K562 (cell line): Measurements from ENCODE around the gene PRKAR2B. TPM values are rescaled to one million over a fixed set of nuclear protein-coding genes. Genes with fewer than 3 reads are reported as not detected.
A peak's percentile ranks its signal among the peaks of the same experiment; 100 is the strongest.

ENCODE experiments used
- ATF2 ChIP-seq: sonication (generic); formaldehyde crosslinking; IDR thresholded peaks from 2 replicates; pipeline ENCODE4 v1.8.1; 2022; ENCODE audit warnings: missing genetic modification reagents
- CBFA2T3 ChIP-seq: fragments of 450-650 bp; IDR thresholded peaks from 2 replicates; pipeline ENCODE4 v1.6.1; 2017
- CBX2 ChIP-seq: fragments of 200-600 bp; sonication (generic); IDR thresholded peaks from one replicate; pipeline ENCODE4 v1.6.1; 2012; ENCODE audit warnings: mild to moderate bottlenecking, low read length, inconsistent platforms; ENCODE audit not compliant: insufficient read depth, poor library complexity, severe bottlenecking
- FOXK1 ChIP-seq: sonication (generic); formaldehyde crosslinking; IDR thresholded peaks from 2 replicates; pipeline ENCODE4 v1.8.0; 2022; ENCODE audit warnings: missing genetic modification reagents, mild to moderate bottlenecking, borderline replicate concordance
- HLTF ChIP-seq: fragments of 450-650 bp; IDR thresholded peaks from 2 replicates; pipeline ENCODE4 v1.6.1; 2016
- MEF2D ChIP-seq: conservative IDR thresholded peaks from 2 replicates; pipeline ENCODE4 v1.6.1; 2016; ENCODE audit warnings: low read depth, missing genetic modification characterization, missing compliant biosample characterization
- NFRKB ChIP-seq: fragments of 450-650 bp; IDR thresholded peaks from 2 replicates; pipeline ENCODE4 v1.6.1; 2016; ENCODE audit warnings: low read depth
- NFYB ChIP-seq: IDR thresholded peaks from 2 replicates; pipeline ENCODE4 v1.6.1; 2011; ENCODE audit warnings: mild to moderate bottlenecking, moderate library complexity; ENCODE audit not compliant: insufficient read length; ENCODE audit errors: extremely low read depth
- POLR2AphosphoS2 ChIP-seq: IDR thresholded peaks from 2 replicates; pipeline ENCODE4 v1.6.1; 2012; ENCODE audit warnings: low read length, improper control_type of control experiment
- PTRF ChIP-seq: fragments of 450-650 bp; IDR thresholded peaks from 2 replicates; pipeline ENCODE4 v1.6.1; 2016; ENCODE audit warnings: mild to moderate bottlenecking, missing genetic modification characterization, missing compliant biosample characterization
- RBFOX2 ChIP-seq: fragments of 200-400 bp; formaldehyde crosslinking; IDR thresholded peaks from 2 replicates; pipeline ENCODE4 v1.6.1; 2017; ENCODE audit warnings: low read depth, mild to moderate bottlenecking, low read length, moderate library complexity
- RBM25 ChIP-seq: fragments of 200-400 bp; formaldehyde crosslinking; IDR thresholded peaks from 2 replicates; pipeline ENCODE4 v1.6.1; 2018; ENCODE audit warnings: low read length, low read depth, moderate library complexity; ENCODE audit not compliant: severe bottlenecking
- RBM39 ChIP-seq: fragments of 200-400 bp; formaldehyde crosslinking; optimal IDR thresholded peaks from 2 replicates; pipeline ENCODE3; 2018; ENCODE audit warnings: low read depth, low read length
- SAFB2 ChIP-seq: fragments of 200-400 bp; formaldehyde crosslinking; IDR thresholded peaks from 2 replicates; pipeline ENCODE4 v1.6.1; 2018; ENCODE audit warnings: borderline replicate concordance, low read length, low read depth, moderate library complexity; ENCODE audit not compliant: severe bottlenecking
- TCFL5 ChIP-seq: fragments of 250-450 bp; sonication (Bioruptor Pico); conservative IDR thresholded peaks from 2 replicates; pipeline ENCODE4 v1.6.1; 2021; ENCODE audit warnings: mild to moderate bottlenecking, moderate library complexity, matching md5 sums
- ZNF212 ChIP-seq: fragments of 450-650 bp; formaldehyde crosslinking; IDR thresholded peaks from 2 replicates; pipeline ENCODE4 v1.4.0; 2020; ENCODE audit warnings: mild to moderate bottlenecking
- ZNF217 ChIP-seq: sonication (generic); formaldehyde crosslinking; IDR thresholded peaks from 2 replicates; pipeline ENCODE4 v1.8.0; 2022; ENCODE audit warnings: mild to moderate bottlenecking, missing genetic modification reagents
- ZNF655 ChIP-seq: fragments of 250-450 bp; sonication (Bioruptor Pico); IDR thresholded peaks from 2 replicates; pipeline ENCODE4 v1.5.0; 2021
- ZNF778 ChIP-seq: fragments of 450-650 bp; formaldehyde crosslinking; IDR thresholded peaks from 2 replicates; pipeline ENCODE4 v1.4.0; 2020; ENCODE audit warnings: mild to moderate bottlenecking, moderate library complexity
- ZNF780A ChIP-seq: fragments of 250-450 bp; sonication (Bioruptor Pico); IDR thresholded peaks from 2 replicates; pipeline ENCODE4 v1.5.0; 2021; ENCODE audit warnings: mild to moderate bottlenecking
- polyA plus RNA-seq, 8 experiments: library from polyadenylated mRNA; depleted of rRNA in 4 of 8; stranded (reverse) in 5 of 8; unstranded in 3 of 8; fragments of >200 nt; fragmentation: Nextera tagmentation in 2 of 8; fragmentation: Illumina TruSeq in 1 of 8; extraction: Ambion mirVana in 2 of 8; extraction: Trizol in 1 of 8; gene quantifications; 2 replicates each; pipeline versions ENCODE4 v1.2.1 to v1.2.3, GENCODE V29; 2011 to 2014; ENCODE audit warnings: inconsistent platforms in 1 of 8, missing spikeins in 1 of 8
- total RNA-seq, 7 experiments: library from RNA; depleted of rRNA in 6 of 7; stranded (reverse); fragments of >200 nt in 6 of 7; fragmentation: Illumina TruSeq in 2 of 7; extraction: Trizol in 2 of 7; gene quantifications; 2 replicates each; pipeline versions ENCODE4 v1.2.1 to v1.2.3, GENCODE V29; 2011 to 2021; ENCODE audit warnings: low replicate concordance in 1 of 7
- TF ChIP-seq, protein P1 (sequence below), 2 experiments: fragments of 250-450 bp in 1 of 2; fragments of 450-650 bp in 1 of 2; sonication (Bioruptor Pico) in 1 of 2; IDR thresholded peaks; 2 replicates each; pipeline versions ENCODE4 v1.6.1 to v1.8.0; 2016 to 2021; ENCODE audit warnings: mild to moderate bottlenecking in 2 of 2, moderate library complexity in 2 of 2, missing compliant biosample characterization in 1 of 2, missing genetic modification characterization in 1 of 2
- TF ChIP-seq, protein P2 (sequence below): fragments of 450-650 bp; IDR thresholded peaks from 2 replicates; pipeline ENCODE4 v1.6.1; 2017; ENCODE audit warnings: mild to moderate bottlenecking, moderate library complexity
- TF ChIP-seq, protein P3 (sequence below): sonication (generic); formaldehyde crosslinking; IDR thresholded peaks from 2 replicates; pipeline ENCODE4 v1.8.1; 2022; ENCODE audit warnings: missing genetic modification reagents

The PRKAR2B gene
- total and polyA plus RNA-seq, 9 of the 15 experiments (the other 6 are each of a cell fraction or from before 2014, with no cell fraction given) = 59.0 to 173 (median 129) TPM

DNA sequence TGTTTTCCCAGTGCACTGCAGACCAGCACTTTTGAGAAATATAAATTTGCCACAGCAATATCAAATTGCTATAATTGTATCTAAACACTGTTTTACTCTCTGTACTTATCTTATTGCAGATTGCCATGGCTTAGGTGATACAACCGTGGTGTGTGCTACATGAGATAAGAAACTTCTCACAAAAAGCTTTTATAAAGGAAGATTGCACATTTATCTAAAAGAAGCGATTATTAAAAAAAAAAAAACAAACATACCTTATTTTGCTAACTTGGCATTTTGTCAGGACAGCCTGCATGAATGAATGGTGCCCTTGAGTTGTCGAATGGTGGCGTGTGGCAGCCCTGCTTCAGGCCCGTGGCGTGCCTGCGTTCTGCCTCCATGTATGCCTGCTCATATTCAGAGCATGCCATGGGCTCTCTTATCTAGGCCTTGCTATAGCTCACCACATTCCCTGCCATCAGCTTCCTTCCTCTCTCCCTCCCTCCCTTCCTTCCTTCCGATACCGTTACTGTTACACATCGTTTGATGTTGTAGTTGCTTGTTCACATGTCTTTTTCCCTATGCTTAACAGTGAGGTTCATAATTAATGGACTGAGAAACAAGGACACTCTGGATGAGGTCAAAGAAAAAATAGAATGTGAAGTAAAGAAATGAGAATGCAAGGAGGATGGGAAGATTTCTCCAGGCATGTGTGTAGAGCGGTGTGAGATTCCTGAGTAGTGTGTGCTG, 34.9 kb downstream of the PRKAR2B start (continued):
- TF ChIP-seq NFYB (no peak), RBM39 (no peak), CBX2 (no peak), MEF2D (tag) (no peak; the same call in 1 of the 2 replicates), CBFA2T3 (peak; percentile 87), HLTF (0 out of 2 replicates have a peak, but pooled peaks have one; percentile 92), PTRF (no peak), ATF2 (no peak), ZNF212 (CRISPR knock-in tag) (peak; percentile 62; the same call in 1 of the 2 replicates), FOXK1 (CRISPR knock-in tag) (no peak), TCFL5 (CRISPR knock-in tag) (no peak), SAFB2 (no peak), ZNF655 (CRISPR knock-in tag) (no peak), NFRKB (peak; percentile 85), POLR2AphosphoS2 (no peak), ZNF217 (CRISPR knock-in tag) (no peak), RBM25 (no peak), ZNF778 (CRISPR knock-in tag) (no peak), RBFOX2 (peak; percentile 55), ZNF780A (CRISPR knock-in tag) (no peak)
- TF ChIP-seq, protein P1, sequence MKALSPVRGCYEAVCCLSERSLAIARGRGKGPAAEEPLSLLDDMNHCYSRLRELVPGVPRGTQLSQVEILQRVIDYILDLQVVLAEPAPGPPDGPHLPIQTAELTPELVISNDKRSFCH (CRISPR knock-in tag; IDR thresholded peaks at IDR 0.05) = no peak
- TF ChIP-seq, protein P1 (tag; IDR thresholded peaks at IDR 0.05) = no peak
- TF ChIP-seq, protein P2, sequence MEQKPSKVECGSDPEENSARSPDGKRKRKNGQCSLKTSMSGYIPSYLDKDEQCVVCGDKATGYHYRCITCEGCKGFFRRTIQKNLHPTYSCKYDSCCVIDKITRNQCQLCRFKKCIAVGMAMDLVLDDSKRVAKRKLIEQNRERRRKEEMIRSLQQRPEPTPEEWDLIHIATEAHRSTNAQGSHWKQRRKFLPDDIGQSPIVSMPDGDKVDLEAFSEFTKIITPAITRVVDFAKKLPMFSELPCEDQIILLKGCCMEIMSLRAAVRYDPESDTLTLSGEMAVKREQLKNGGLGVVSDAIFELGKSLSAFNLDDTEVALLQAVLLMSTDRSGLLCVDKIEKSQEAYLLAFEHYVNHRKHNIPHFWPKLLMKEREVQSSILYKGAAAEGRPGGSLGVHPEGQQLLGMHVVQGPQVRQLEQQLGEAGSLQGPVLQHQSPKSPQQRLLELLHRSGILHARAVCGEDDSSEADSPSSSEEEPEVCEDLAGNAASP = no peak
- TF ChIP-seq, protein P3, sequence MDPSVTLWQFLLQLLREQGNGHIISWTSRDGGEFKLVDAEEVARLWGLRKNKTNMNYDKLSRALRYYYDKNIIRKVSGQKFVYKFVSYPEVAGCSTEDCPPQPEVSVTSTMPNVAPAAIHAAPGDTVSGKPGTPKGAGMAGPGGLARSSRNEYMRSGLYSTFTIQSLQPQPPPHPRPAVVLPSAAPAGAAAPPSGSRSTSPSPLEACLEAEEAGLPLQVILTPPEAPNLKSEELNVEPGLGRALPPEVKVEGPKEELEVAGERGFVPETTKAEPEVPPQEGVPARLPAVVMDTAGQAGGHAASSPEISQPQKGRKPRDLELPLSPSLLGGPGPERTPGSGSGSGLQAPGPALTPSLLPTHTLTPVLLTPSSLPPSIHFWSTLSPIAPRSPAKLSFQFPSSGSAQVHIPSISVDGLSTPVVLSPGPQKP (CRISPR knock-in tag) = no peak
